HG02970 (cell line): ENCODE measurements around the gene ZNF423.

Source experiments
- ATAC-seq: cut with Tn5 transposase; IDR thresholded peaks from one replicate; pipeline ENCODE4 v1.9.1; 2021; ENCODE audit warnings: mild to moderate bottlenecking, moderate library complexity, moderate number of reproducible peaks; ENCODE audit not compliant: unreplicated experiment, low FRiP score

The ZNF423 gene

GRCh38 chr16:49547448-49547847 lies 308.5 kb downstream of the ZNF423 start:
- ATAC-seq, result no peak

GRCh38 chr16:49546735-49547134 lies 309.2 kb downstream of the ZNF423 start:
- ATAC-seq, result no peak

GRCh38 chr16:49545741-49546448 lies 310.0 kb downstream of the ZNF423 start:
- no peak for ATAC-seq

- no peak for ATAC-seq
Observed at GRCh38 chr16:49545243-49545642, 310.7 kb downstream of the ZNF423 start.

GRCh38 chr16:49544828-49545227 lies 311.1 kb downstream of the ZNF423 start:
- ATAC-seq, result no peak

- ATAC-seq, result no peak
Observed at GRCh38 chr16:49543631-49543946, 312.3 kb downstream of the ZNF423 start.

- no peak for ATAC-seq
Observed at GRCh38 chr16:49542946-49543630, 312.8 kb downstream of the ZNF423 start.

- ATAC-seq, result no peak
Observed at GRCh38 chr16:49542391-49542891, 313.5 kb downstream of the ZNF423 start.

GRCh38 chr16:49540836-49541235 lies 315.1 kb downstream of the ZNF423 start:
- no peak for ATAC-seq

- ATAC-seq, result no peak
Observed at GRCh38 chr16:49539758-49540157, 316.2 kb downstream of the ZNF423 start.

- ATAC-seq, result no peak
Observed at GRCh38 chr16:49537924-49538459, 317.9 kb downstream of the ZNF423 start.

GRCh38 chr16:49534901-49535610 lies 320.9 kb downstream of the ZNF423 start:
- ATAC-seq, result no peak

GRCh38 chr16:49533422-49533821 lies 322.5 kb downstream of the ZNF423 start:
- ATAC-seq, result no peak

- no peak for ATAC-seq
Observed at GRCh38 chr16:49532873-49533272, 323.0 kb downstream of the ZNF423 start.

- no peak for ATAC-seq
Observed at GRCh38 chr16:49531931-49532840, 323.7 kb downstream of the ZNF423 start.

GRCh38 chr16:49531425-49531824 lies 324.5 kb downstream of the ZNF423 start:
- no peak for ATAC-seq

GRCh38 chr16:49530427-49530970 lies 325.4 kb downstream of the ZNF423 start:
- ATAC-seq, result no peak

- ATAC-seq, result no peak
Observed at GRCh38 chr16:49529411-49530045, 326.4 kb downstream of the ZNF423 start.

- no peak for ATAC-seq
Observed at GRCh38 chr16:49528866-49529288, 327.0 kb downstream of the ZNF423 start.
